ENCODE data around the gene TRIL. TPM values are rescaled to one million over a fixed set of nuclear protein-coding genes. Genes with fewer than 3 reads are reported as not detected.

TRIL gene
- total and polyA plus RNA-seq, 2 of the 13 experiments (the other 11 are each of a cell fraction or from before 2014, with no cell fraction given): 0.18 to 0.40 TPM

- no peak for DNase-seq (ENCODE audit: low spot score)
- WGBS (ENCODE audit: low lambda C conversion rate): 96% methylated on average over 4 of the region's 4 CpGs
- H3K4me1 ChIP-seq (ENCODE audit: insufficient read depth, low read length): peaks cover 14% of the 10 kb centered on the region; the same call in 1 of the 2 replicates
- no peak overlapping the region for H3K27ac ChIP-seq (ENCODE audit: extremely low read length, insufficient read depth, low read length)
- no peak for FAIRE-seq
- H2AFZ ChIP-seq (ENCODE audit: low read length): no peak overlapping the region
- no peak overlapping the region for H3K9ac ChIP-seq (ENCODE audit: insufficient read depth, low read depth, low read length)
- CTCF ChIA-PET (ENCODE audit: low intra/inter-chr PET ratio, low total read pairs): no interaction called here
- H3K4me2 ChIP-seq (ENCODE audit: low read depth, low read length): no peak overlapping the region
- intact Hi-C loops (cut with micrococcal nuclease; ENCODE audit: unreplicated experiment) (no loop called here), in situ Hi-C loops (cut with HindIII; ENCODE audit: extremely low pct_ligation_motif_present, low pct_unique_long_range_greater_than_20kb) (no loop called here)
- no peak for TF ChIP-seq ZNF770 (CRISPR knock-in tag; IDR thresholded peaks at IDR 0.05)
- no peak for TF ChIP-seq CENPX (CRISPR knock-in tag; IDR thresholded peaks at IDR 0.05)
- TF ChIP-seq THYN1 (CRISPR knock-in tag; IDR thresholded peaks at IDR 0.05; ENCODE audit: borderline replicate concordance, low read depth): no peak
- TF ChIP-seq ZNF256 (CRISPR knock-in tag; conservative IDR thresholded peaks at IDR 0.05): no peak
- TF ChIP-seq RAD21 (CRISPR knock-in tag; IDR thresholded peaks at IDR 0.05): no peak
- POLR2A ChIA-PET: no interaction called here
- no peak for ATAC-seq
- H3K9me3 ChIP-seq (ENCODE audit: low read length): no peaks in the 10 kb centered on the region
- H3K36me3 ChIP-seq (replicated peaks in 1 of 2; ENCODE audit: control insufficient read depth in 1 of 2, insufficient read depth in 2 of 2, low read length in 2 of 2): no peaks in the 10 kb centered on the region
- BruUV-seq (replicated peaks): no TSS peak
- H3K79me2 ChIP-seq (ENCODE audit: insufficient read depth, low read length): no peaks in the 10 kb centered on the region
- H3K27me3 ChIP-seq (ENCODE audit: control insufficient read depth in 1 of 2, insufficient read depth in 2 of 2, low read length in 2 of 2): no peaks in the 10 kb centered on the region
- H4K20me1 ChIP-seq (ENCODE audit: insufficient read depth, low read length): no peaks in the 10 kb centered on the region
- no peak overlapping the region for H3K4me3 ChIP-seq (replicated peaks in 1 of 3; ENCODE audit: insufficient read depth in 1 of 3, low read depth in 2 of 3, low read length in 3 of 3)
Observed at GRCh38 chr7:28988810-28989209, 30.7 kb upstream of the TRIL start.

DNA sequence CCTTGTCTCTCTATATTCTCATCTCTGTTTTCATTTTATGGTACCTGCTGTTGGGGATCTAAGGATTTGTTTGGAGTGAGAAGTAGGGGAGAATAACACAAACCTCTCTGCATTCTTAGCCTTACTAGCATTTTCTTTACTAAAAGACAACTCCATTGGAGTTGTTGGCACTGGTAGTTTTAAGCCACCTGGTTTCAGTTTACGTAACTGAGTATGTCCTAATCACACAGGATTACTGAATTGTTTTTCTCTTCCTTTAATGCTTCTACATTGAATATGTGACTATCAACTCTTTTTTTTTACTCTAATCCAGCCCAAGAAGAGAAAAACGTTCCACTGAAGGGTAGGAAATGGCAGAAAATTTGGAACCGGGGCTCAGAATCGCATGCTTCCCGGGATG is 30.0 kb upstream of the TRIL start:
- BruUV-seq (replicated peaks): no TSS peak
- CTCF ChIA-PET (ENCODE audit: low intra/inter-chr PET ratio, low total read pairs): no interaction called here
- TF ChIP-seq, protein P1, sequence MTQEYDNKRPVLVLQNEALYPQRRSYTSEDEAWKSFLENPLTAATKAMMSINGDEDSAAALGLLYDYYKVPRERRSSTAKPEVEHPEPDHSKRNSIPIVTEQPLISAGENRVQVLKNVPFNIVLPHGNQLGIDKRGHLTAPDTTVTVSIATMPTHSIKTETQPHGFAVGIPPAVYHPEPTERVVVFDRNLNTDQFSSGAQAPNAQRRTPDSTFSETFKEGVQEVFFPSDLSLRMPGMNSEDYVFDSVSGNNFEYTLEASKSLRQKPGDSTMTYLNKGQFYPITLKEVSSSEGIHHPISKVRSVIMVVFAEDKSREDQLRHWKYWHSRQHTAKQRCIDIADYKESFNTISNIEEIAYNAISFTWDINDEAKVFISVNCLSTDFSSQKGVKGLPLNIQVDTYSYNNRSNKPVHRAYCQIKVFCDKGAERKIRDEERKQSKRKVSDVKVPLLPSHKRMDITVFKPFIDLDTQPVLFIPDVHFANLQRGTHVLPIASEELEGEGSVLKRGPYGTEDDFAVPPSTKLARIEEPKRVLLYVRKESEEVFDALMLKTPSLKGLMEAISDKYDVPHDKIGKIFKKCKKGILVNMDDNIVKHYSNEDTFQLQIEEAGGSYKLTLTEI (CRISPR knock-in tag; conservative IDR thresholded peaks at IDR 0.05): no peak
- TF ChIP-seq ZNF746 (CRISPR knock-in tag; IDR thresholded peaks at IDR 0.05) (no peak), SMARCE1 (IDR thresholded peaks at IDR 0.05; ENCODE audit: borderline replicate concordance) (no peak), ZNF329 (CRISPR knock-in tag; IDR thresholded peaks at IDR 0.05; ENCODE audit: low read depth) (no peak), KLF15 (CRISPR knock-in tag; IDR thresholded peaks at IDR 0.05; ENCODE audit: borderline replicate concordance) (no peak), ZNF777 (CRISPR knock-in tag; IDR thresholded peaks at IDR 0.05) (no peak), IRF1 (CRISPR knock-in tag; IDR thresholded peaks at IDR 0.05; ENCODE audit: low read depth) (no peak)

More for the DNA sequence above, 30.0 kb upstream of the TRIL start:
- POLR2A ChIA-PET: no interaction called here
- no peaks in the 10 kb centered on the region for H4K20me1 ChIP-seq (ENCODE audit: insufficient read depth, low read length)
- no peaks in the 10 kb centered on the region for H3K36me3 ChIP-seq (replicated peaks in 1 of 2; ENCODE audit: control insufficient read depth in 1 of 2, insufficient read depth in 2 of 2, low read length in 2 of 2)
- H3K27me3 ChIP-seq (ENCODE audit: control insufficient read depth in 1 of 2, insufficient read depth in 2 of 2, low read length in 2 of 2): no peaks in the 10 kb centered on the region
- H3K9ac ChIP-seq (ENCODE audit: insufficient read depth, low read depth, low read length): no peak overlapping the region
- H3K79me2 ChIP-seq (ENCODE audit: insufficient read depth, low read length): no peaks in the 10 kb centered on the region
- H3K4me1 ChIP-seq (ENCODE audit: insufficient read depth, low read length): peaks cover 14% of the 10 kb centered on the region; the same call in 1 of the 2 replicates
- DNase-seq (ENCODE audit: low spot score) (no peak), ATAC-seq (no peak), FAIRE-seq (no peak)
- H2AFZ ChIP-seq (ENCODE audit: low read length): no peak overlapping the region
- H3K27ac ChIP-seq (ENCODE audit: extremely low read length, insufficient read depth, low read length): no peak overlapping the region
- WGBS (ENCODE audit: low lambda C conversion rate): 78% methylated on average over 5 of the region's 5 CpGs
- H3K4me3 ChIP-seq (replicated peaks in 1 of 3; ENCODE audit: insufficient read depth in 1 of 3, low read depth in 2 of 3, low read length in 3 of 3): no peak overlapping the region
- intact Hi-C loops (cut with micrococcal nuclease; ENCODE audit: unreplicated experiment): no loop called here
- no peaks in the 10 kb centered on the region for H3K9me3 ChIP-seq (ENCODE audit: low read length)
- H3K4me2 ChIP-seq (ENCODE audit: low read depth, low read length): no peak overlapping the region
- in situ Hi-C loops (cut with HindIII; ENCODE audit: extremely low pct_ligation_motif_present, low pct_unique_long_range_greater_than_20kb): no loop called here

Data from HepG2 (cell line).